ENCODE data around the gene THAP7. TPM values are rescaled to one million over a fixed set of nuclear protein-coding genes. Genes with fewer than 3 reads are reported as not detected.

The THAP7 gene
- total and polyA plus RNA-seq, 2 of the 13 experiments (the other 11 are each of a cell fraction or from before 2014, with no cell fraction given) = 13.0 to 25.5 TPM

- TF ChIP-seq ZNF687 (CRISPR knock-in tag; IDR thresholded peaks at IDR 0.05) = no peak
- no peak for TF ChIP-seq NCOA5 (CRISPR knock-in tag; IDR thresholded peaks at IDR 0.05)
- no peak for TF ChIP-seq PCBP1 (IDR thresholded peaks at IDR 0.05; ENCODE audit: borderline replicate concordance, low read depth, low read length)
- TF ChIP-seq ZNF12 (CRISPR knock-in tag; IDR thresholded peaks at IDR 0.05) = 0 out of 2 replicates have a peak, but pooled peaks have one; percentile 27
- no peak for TF ChIP-seq JUN (CRISPR knock-in tag; IDR thresholded peaks at IDR 0.05)
- no peak for TF ChIP-seq FOXM1 (CRISPR knock-in tag; IDR thresholded peaks at IDR 0.05)
- TF ChIP-seq PHF20 (CRISPR knock-in tag; IDR thresholded peaks at IDR 0.05) = no peak
- TF ChIP-seq SRF (IDR thresholded peaks at IDR 0.05; ENCODE audit: low read depth, low read length) = no peak
- TF ChIP-seq PLSCR1 (CRISPR knock-in tag; IDR thresholded peaks at IDR 0.05; ENCODE audit: borderline replicate concordance) = no peak
- TF ChIP-seq NFE2 (CRISPR knock-in tag; IDR thresholded peaks at IDR 0.05) = no peak
- TF ChIP-seq ONECUT2 (CRISPR knock-in tag; IDR thresholded peaks at IDR 0.05) = no peak
- TF ChIP-seq DMAP1 (CRISPR knock-in tag; IDR thresholded peaks at IDR 0.05) = no peak
- TF ChIP-seq MEIS2 (CRISPR knock-in tag; IDR thresholded peaks at IDR 0.05) = 0 out of 2 replicates have a peak, but pooled peaks have one; percentile 18
- TF ChIP-seq TOPORS (CRISPR knock-in tag; IDR thresholded peaks at IDR 0.05) = no peak
- TF ChIP-seq GFI1 (CRISPR knock-in tag; IDR thresholded peaks at IDR 0.05; ENCODE audit: borderline replicate concordance) = peak; percentile 30; the same call in 1 of the 2 replicates
- TF ChIP-seq ZNF282 (IDR thresholded peaks at IDR 0.05; ENCODE audit: partially characterized antibody) = no peak
- no peak for TF ChIP-seq ZNF44 (CRISPR knock-in tag; IDR thresholded peaks at IDR 0.05)
- TF ChIP-seq NFAT5 (CRISPR knock-in tag; IDR thresholded peaks at IDR 0.05) = no peak
- no peak for TF ChIP-seq HCFC1 (IDR thresholded peaks at IDR 0.05; ENCODE audit: low read depth, low read length)
Measured at GRCh38 chr22:20949698-20950183, 52.2 kb downstream of the THAP7 start (continued).
